GM10847 (cell line): ENCODE measurements around the gene BOLA1.

Experiments used
- POLR2A ChIP-seq: IDR thresholded peaks from 2 replicates; pipeline ENCODE4 v1.6.1; 2011; ENCODE audit not compliant: insufficient read length; ENCODE audit errors: extremely low read depth

BOLA1 gene

DNA sequence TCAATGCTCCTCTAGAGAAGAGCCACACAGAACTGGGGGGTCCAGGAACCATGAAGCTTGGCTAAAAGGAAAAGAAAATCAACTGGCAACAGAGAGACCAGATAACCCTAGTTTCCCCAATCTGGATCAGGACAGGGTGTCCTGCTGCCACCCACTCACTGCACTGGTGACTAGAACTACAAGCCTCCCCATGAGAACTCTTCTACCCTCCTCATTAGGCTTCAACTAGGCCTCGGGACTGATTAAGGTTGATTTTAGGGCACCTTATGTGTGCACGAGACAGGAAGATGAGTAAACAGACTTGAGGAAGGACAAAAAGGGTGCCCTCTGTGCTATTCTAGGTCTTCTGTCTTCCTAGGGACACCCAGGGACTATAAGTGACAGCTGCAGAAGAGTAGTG is 30.5 kb downstream of the BOLA1 start:
- no peak for TF ChIP-seq POLR2A

DNA sequence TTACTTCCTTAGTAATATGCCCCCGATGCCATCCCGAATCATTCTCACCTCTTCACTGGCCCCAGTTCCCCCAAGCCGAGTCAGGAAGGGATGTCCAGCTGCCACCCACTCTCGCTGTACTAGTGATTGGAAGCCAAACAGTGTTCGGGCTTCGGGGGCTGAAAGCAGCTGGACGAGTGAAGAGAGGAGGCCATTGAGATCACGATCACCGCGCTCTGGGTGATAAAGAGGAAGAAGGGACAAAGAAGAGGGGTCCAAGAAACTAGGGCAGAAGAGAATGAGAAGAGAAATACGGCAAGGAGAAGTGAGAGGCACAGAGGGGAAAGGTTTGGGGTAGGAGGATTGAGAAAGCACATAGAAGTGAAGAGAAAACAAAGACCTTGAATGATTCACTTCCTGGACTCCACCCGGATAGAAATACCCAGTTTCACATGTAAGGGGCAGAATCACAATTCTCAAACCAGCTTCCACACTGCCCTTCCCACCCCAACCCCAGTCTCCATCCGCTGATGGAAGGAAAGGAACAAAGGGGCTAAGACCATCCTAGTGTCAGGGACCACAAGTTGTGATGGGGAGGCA is 31.9 kb downstream of the BOLA1 start:
- no peak for TF ChIP-seq POLR2A

- no peak for TF ChIP-seq POLR2A
Observed at GRCh38 chr1:149932474-149932873, 33.1 kb downstream of the BOLA1 start.

DNA sequence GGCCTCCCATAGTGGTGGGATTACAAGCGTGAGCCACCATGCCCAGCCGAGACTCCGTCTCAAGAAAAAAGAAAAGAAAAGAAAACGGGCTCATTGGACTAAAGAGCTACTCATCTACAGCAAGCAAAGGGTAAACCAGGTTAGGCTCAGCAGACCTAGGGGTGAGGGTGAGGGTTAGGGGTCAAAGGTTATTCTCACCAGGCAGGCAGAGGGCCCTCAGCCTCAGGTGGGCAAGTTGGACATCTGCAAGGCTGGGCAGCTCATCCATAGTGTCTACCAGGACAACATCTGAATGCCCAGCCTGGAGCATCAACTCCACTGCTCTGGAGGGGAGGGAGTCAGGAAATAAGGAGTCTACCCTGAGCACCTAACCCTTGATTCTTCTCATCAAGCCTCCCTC is 33.8 kb downstream of the BOLA1 start:
- TF ChIP-seq POLR2A = no peak

DNA sequence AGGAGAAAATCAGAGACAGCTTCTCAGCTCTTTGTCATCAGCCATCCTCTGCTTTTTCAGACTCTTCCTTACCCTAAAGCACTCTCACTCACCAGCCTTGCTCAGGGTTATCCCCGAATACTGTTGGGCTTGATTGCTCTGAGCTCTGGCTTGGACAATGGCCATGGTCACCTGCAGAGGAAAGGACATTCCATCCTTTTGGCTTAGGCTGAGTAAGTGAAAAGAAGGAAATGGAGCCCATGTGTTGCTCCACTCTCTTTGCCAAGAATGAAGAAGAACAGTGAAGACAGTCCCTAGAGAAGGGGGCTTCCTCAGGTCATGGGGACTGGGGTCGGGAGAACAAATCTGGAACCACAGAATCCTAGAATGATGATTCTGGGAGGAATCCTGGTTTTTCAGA is 35.0 kb downstream of the BOLA1 start:
- no peak for TF ChIP-seq POLR2A

DNA sequence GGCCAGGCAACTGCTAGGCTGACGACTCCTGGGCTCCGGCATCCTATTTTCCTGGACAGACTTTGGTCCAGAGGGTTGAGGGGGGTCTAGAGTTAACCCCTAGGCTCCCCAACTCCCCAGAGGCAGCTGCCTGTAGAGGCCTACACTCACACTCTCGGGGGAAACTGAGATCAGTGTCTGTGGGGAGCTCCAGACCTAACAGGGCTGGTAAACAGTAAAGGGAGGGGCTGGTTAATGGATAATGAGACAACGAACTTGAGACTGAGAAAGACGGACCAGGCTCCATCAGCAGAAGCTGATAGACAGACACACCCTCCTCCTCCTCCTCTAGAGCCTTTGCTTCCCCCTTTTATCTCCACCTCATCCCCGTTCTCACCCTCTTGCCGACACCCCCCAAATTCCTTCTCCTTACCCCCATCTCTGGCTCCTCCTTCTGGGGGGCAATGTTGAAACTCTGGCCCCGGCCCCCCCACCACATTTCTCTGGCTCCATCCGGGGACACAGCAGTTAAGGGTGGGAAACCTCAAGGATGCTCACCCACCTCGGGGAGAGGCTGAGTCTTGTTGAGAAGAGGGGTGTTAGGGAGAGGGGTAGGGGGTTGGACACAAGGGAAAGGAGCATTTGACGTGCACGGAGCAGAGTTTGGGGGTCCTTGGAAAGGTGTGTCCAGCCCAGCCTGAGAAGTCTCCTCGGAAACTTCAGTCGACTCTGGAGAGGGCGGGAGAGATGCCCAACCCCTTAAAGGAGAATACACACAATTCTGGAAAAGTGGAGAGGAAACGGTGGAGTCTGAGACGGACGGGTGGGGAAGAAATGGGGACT is 37.0 kb downstream of the BOLA1 start, which contains the start of gene MTMR11:
Gene MTMR11 (minus strand): TSS at position 710 of the 822 bp plus-strand sequence. CDS start 232 bp downstream, at position 478.
- TF ChIP-seq POLR2A = no peak

DNA sequence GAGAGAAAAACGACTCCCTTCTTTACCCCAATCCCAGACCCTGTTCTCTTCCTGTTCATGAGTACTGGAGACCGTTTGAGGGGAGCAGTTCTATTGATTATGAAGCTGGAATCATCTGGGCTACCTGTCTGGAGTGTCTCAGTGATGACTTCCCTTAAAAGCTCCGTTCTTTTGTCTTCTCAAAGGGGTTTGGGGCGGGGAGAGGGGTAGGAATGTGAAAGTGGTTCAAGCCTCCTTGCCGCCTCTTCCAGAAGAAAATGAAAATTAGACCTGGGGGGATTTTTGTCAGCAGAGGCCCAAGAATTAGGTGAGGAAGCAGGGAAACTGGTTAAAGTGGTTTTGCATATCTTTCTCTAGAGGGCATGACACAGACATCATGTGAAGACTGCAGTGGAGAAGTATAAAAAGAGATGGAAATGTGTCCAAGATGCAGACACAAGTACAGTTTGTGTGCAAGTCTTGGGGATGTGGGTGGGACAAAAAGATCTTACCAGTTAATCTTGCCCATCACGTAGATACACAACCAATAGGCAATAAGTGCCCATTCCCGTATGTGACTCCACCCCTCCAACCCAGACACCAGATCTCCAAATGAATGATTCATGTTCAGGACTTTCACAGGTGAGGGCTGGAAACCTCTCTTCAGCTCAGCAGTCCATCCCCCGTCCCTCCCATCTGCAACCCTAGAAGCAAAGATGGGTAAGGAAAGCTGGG is 37.8 kb downstream of the BOLA1 start:
- TF ChIP-seq POLR2A = no peak

GRCh38 chr1:149937759-149938158 is 38.4 kb downstream of the BOLA1 start:
- no peak for TF ChIP-seq POLR2A

DNA sequence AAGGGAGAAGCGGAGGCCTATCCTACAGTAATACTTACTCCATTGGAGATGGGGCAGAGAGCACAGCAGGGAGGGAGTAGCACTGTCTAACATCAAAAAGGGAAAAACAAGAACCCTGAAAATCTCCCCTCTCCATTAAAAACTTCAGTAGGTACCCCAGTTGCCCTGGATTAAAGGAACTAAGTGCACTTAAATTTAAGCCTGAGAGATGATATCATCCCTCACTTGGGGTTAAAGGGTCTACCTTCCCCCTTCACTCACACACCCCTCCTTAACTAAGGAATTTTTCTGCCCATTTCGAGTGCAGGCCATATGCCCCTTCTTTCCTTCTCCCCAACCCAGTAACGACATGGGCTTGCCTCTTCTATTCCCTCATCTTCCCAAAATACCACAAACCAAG is 41.1 kb downstream of the BOLA1 start:
- TF ChIP-seq POLR2A = no peak

DNA sequence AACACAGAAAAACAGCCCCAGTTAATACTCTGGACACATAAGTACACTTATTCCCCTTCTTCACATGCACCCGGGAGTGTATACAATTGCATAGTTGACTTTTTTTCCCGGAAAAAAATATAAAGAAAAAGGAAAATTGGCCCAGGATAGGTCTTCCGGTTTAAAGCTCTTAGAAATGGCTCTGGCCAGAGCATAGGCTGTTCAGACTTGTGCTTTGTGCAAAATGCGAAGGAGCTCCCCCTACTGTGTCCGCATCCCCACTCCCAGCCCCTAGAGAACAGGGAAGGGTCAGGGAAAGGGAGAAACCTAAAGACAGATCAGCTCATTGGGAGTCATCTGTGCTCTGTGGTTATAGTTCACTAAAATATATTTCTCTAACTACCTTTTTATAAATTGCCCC is 42.8 kb downstream of the BOLA1 start:
- no peak for TF ChIP-seq POLR2A

GRCh38 chr1:149942885-149943284 is 43.5 kb downstream of the BOLA1 start:
- TF ChIP-seq POLR2A = no peak

GRCh38 chr1:149945206-149945605 is 45.8 kb downstream of the BOLA1 start:
- TF ChIP-seq POLR2A = no peak

DNA sequence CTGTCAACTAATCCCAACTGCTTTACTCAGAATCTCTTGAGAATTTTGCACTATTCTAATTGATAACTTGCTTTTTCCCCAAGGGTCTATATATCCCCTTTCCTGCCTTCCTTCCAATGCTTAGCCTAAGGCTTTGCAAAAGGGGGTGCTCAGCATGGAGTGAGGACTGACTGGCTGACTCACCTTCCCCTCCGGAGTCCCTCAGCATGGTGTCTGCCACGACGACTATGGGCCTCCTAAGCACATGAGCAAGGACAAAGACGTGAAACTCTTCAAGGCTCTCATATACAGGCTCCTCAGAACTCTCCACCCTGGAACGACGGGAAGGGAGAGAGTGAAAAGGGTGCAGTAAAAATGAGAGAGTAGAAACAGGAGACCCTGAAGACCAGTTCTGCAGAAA is 50.5 kb downstream of the BOLA1 start:
- TF ChIP-seq POLR2A = no peak
